Testis (tissue), 3 donors: ENCODE results near the gene DSPP. TPM values are rescaled to one million over a fixed set of nuclear protein-coding genes. Genes with fewer than 3 reads are reported as not detected.
"Not testable (repeated sequence)": the region's sequence is repeated elsewhere in the genome, so short reads cannot be mapped to it uniquely, and the experiment has no call there.

Experiments
- DNase-seq: peaks from one replicate; pipeline ENCODE4 v3.0.0-alpha.2; 2019
- H3K27ac ChIP-seq, 2 donors: fragments of 200-600 bp; sonication (generic); one replicate each; pipeline ENCODE4 v1.5.1; 2019
- H3K27me3 ChIP-seq: fragments of 200-600 bp; sonication (generic); one replicate; pipeline ENCODE4 v1.5.1; 2019
- H3K36me3 ChIP-seq: fragments of 200-600 bp; sonication (generic); one replicate; pipeline ENCODE4 v1.5.1; 2017; ENCODE audit warnings: low read depth; ENCODE audit errors: missing control alignments
- H3K4me1 ChIP-seq: fragments of 200-600 bp; sonication (generic); one replicate; pipeline ENCODE4 v1.5.1; 2019
- H3K4me3 ChIP-seq, 2 donors: fragments of 200-600 bp; sonication (generic); one replicate each; pipeline ENCODE4 v1.5.1; 2017 to 2019
- H3K9me3 ChIP-seq: fragments of 200-600 bp; sonication (generic); one replicate; pipeline ENCODE4 v1.5.1; 2017
- POLR2A ChIP-seq: fragments of 450-650 bp; IDR thresholded peaks from one replicate; pipeline ENCODE4 v1.6.1; 2017; ENCODE audit warnings: antibody characterized with exemption, mild to moderate bottlenecking, moderate library complexity
- WGBS, 2 donors: methylation state at CpG; one replicate each; pipeline ENCODE4 v1.1.5; 2018; 5-methylcytosine and 5-hydroxymethylcytosine counted together
- intact Hi-C: fragments of 100-400 bp; cut with DNase I; formaldehyde crosslinking; loops from one replicate; pipeline ENCODE4 v1.15.1; 2023; ENCODE audit warnings: low total_unique reads
- polyA plus RNA-seq: library from polyadenylated mRNA; stranded (reverse); fragments of 350-450 nt; fragmentation: Illumina TruSeq; extraction: RNeasy Lipid Tissue Mini Kit (QIAGEN cat#74804); gene quantifications from one replicate; pipeline ENCODE4 v1.2.3, GENCODE V29; 2014; ENCODE audit warnings: low read depth, low replicate concordance; ENCODE audit not compliant: insufficient read depth
- total RNA-seq, 2 donors: library from RNA; depleted of rRNA; stranded (reverse); fragments of >200 nt; gene quantifications; one replicate each; pipeline ENCODE4 v1.2.3, GENCODE V29; 2016
- TF ChIP-seq, protein P1 (sequence below), 3 experiments: fragments of 450-650 bp in 2 of 3; fragments of 200-600 bp in 1 of 3; sonication (generic) in 1 of 3; IDR thresholded peaks; one replicate each; pipeline ENCODE4 v1.5.1; 2016 to 2019; ENCODE audit warnings: antibody characterized with exemption in 3 of 3, mild to moderate bottlenecking in 2 of 3, moderate library complexity in 1 of 3

Gene DSPP
- total and polyA plus RNA-seq, 3 donors from 2014 or later: not detected

DNA sequence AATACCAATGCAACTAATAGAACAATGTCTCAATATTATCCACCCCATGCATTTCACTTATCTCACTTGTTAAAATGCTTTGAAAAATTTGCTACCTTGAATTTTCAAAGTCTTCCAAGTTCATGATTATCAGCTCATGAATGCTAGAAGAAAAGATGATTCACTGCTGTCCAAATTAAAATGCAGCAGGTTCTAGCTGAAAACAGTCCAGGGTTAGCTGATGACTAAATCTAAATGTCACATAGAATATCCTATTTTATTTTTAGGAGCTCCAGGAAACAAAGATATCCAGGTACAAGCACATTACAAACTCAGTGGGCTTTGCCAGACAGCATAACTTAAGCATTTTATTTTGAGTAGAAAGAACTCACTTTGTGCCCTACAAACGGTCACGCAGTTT is 41.1 kb upstream of the DSPP start:
- intact Hi-C loops: no loop called here
- H3K27me3 ChIP-seq: no peaks in the 10 kb centered on the region

DNA sequence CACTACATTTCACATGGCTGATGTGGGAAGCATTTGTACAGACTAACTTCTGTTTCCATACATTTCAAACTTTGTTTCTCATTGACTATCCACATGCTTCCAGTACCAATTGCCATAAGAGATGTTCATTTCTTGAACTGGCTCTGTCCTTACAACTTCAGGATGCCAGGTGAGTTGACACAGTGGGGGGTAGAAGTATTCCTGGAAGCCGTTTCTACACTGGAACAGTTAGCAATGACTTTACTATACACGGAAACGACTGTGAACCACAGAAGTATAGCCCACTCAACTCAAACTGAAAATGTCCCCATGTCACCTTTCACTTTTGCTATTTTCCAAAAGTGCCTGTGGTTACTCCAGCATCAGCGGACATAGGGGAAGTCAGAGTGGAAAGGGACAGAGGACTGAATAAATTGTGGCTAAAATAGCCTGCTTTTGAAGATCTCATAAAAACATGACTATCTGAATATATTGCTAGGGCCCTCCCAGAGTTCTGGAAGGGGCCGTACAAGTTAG is 38.0 kb upstream of the DSPP start:
- TF ChIP-seq, protein P1, sequence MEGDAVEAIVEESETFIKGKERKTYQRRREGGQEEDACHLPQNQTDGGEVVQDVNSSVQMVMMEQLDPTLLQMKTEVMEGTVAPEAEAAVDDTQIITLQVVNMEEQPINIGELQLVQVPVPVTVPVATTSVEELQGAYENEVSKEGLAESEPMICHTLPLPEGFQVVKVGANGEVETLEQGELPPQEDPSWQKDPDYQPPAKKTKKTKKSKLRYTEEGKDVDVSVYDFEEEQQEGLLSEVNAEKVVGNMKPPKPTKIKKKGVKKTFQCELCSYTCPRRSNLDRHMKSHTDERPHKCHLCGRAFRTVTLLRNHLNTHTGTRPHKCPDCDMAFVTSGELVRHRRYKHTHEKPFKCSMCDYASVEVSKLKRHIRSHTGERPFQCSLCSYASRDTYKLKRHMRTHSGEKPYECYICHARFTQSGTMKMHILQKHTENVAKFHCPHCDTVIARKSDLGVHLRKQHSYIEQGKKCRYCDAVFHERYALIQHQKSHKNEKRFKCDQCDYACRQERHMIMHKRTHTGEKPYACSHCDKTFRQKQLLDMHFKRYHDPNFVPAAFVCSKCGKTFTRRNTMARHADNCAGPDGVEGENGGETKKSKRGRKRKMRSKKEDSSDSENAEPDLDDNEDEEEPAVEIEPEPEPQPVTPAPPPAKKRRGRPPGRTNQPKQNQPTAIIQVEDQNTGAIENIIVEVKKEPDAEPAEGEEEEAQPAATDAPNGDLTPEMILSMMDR (IDR thresholded peaks at IDR 0.05): no peak
- no peak for TF ChIP-seq POLR2A
- Histone ChIP-seq H3K4me1 (no peaks in the 10 kb centered on the region), H3K9me3 (no peaks in the 10 kb centered on the region), H3K27ac (no peak overlapping the region), H3K27me3 (no peaks in the 10 kb centered on the region), H3K4me3 (no peak overlapping the region), H3K36me3 (no peaks in the 10 kb centered on the region)
- intact Hi-C loops: no loop called here
- 85 to 91% methylated on average over 5 of the region's 5 CpGs for WGBS, 2 donors
- no peak for DNase-seq

More for the DNA sequence above, 41.1 kb upstream of the DSPP start:
- H3K36me3 ChIP-seq: no peaks in the 10 kb centered on the region
- no peak for DNase-seq
- 42 to 53% methylated on average over 2 of the region's 2 CpGs for WGBS, 2 donors
- H3K9me3 ChIP-seq: no peaks in the 10 kb centered on the region
- no peaks in the 10 kb centered on the region for H3K4me1 ChIP-seq
- H3K27ac ChIP-seq: peak overlapping the region in 1 of 2 donors; percentile 21
- TF ChIP-seq, protein P1 (IDR thresholded peaks at IDR 0.05): no peak
- no peak for TF ChIP-seq POLR2A
- H3K4me3 ChIP-seq: no peak overlapping the region

DNA sequence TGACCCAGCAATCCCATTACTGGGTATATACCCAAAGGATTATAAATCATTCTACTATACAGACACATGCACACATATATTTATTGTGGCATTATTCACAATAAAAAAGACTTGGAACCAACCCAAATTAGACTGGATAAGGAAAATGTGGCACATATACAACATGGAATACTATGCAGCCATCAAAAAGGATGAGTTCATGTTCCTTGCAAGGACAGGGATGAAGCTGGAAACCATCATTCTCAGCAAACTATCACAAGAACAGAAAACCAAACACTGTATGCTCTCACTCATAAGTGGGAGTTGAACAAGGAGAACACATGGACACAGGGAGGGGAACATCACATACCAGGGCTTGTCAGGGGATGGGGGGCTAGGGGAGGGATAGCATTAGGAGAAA is 34.0 kb upstream of the DSPP start:
- not testable (repeated sequence) for H3K36me3 ChIP-seq

DNA sequence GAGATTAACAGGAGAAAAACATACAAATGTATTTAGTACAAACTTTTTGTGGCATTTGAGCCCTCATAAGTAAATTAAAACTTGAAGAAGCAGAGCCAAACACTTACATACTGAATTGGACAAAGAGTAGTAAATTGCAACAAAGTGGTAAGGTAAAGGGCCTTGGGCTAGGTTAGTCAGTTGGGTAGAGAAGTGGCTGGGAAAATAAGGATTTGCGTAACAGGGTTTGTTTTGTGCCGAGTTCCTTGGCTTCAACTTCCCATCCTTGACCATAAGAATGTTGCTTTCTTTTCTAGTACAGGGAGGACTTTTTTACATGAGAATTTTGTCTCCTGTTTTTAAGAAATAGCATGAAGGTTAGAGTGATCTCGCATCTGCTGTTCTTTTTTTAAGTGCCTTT is 33.3 kb upstream of the DSPP start:
- no peak for TF ChIP-seq POLR2A
- TF ChIP-seq, protein P1 (IDR thresholded peaks at IDR 0.05): no peak
- intact Hi-C loops: no loop called here
- WGBS, 2 donors: 31 to 46% methylated on average over 3 of the region's 3 CpGs
- H3K27ac ChIP-seq: peak overlapping the region in 1 of 2 donors; percentile 50
- DNase-seq: no peak
- H3K4me1 ChIP-seq: no peaks in the 10 kb centered on the region
- H3K27me3 ChIP-seq: no peaks in the 10 kb centered on the region
- H3K9me3 ChIP-seq: no peaks in the 10 kb centered on the region
- no peak overlapping the region for H3K4me3 ChIP-seq
- H3K36me3 ChIP-seq: no peaks in the 10 kb centered on the region

More for the DNA sequence above, 34.0 kb upstream of the DSPP start:
- H3K27me3 ChIP-seq, H3K4me3 ChIP-seq, H3K9me3 ChIP-seq, H3K27ac ChIP-seq, intact Hi-C loops, DNase-seq, H3K4me1 ChIP-seq: not testable (repeated sequence)

DNA sequence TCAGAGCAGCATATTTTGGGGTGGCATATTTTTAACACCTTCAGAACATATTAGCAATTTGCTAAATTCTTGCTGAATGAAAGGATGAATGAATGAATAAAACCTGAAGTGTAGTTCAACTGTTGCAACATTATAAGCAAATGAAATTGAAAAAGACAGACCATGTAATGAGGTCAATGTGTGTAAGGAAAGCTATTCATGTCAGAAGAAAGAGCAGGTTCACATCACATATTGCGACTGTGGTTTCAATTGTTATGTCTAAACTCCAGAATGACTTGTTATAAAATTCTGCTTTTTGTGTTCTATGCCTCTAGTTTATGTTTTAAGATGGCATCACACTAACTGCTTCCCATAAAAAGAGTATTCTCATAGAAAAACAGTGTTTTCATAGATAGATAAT is 32.9 kb upstream of the DSPP start:
- Histone ChIP-seq H3K27ac (peak overlapping the region in 1 of 2 donors; percentile 50), H3K9me3 (no peaks in the 10 kb centered on the region), H3K36me3 (no peaks in the 10 kb centered on the region), H3K4me1 (no peaks in the 10 kb centered on the region), H3K4me3 (no peak overlapping the region), H3K27me3 (no peaks in the 10 kb centered on the region)
- intact Hi-C loops: no loop called here
- 79 to 88% methylated on average over 1 of the region's 1 CpG for WGBS, 2 donors
- TF ChIP-seq POLR2A: no peak
- TF ChIP-seq, protein P1 (IDR thresholded peaks at IDR 0.05): no peak
- no peak for DNase-seq
